ENCODE measurements around the gene CWC22.
A peak's percentile ranks its signal among the peaks of the same experiment; 100 is the strongest.
"Not testable (repeated sequence)": the region's sequence is repeated elsewhere in the genome, so short reads cannot be mapped to it uniquely, and the experiment has no call there.

CWC22 gene

DNA sequence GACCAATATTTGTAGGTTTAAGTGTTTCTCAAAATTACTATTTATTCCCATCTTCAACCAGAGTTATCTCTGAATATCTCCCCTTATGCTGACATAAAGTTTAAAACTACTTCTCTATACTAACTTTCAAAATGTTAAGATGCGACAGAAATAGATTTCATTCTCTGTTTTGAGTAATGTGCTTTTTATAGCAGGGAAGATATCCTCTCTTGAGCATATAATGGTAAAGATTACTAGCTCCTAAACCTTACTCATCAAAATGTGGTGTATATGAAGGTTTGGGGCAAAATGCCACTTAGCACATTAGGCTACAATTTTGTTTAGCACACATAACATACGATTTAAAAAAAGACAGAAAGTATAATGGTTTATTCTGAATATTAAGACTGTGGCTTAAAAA is 54.4 kb downstream of the CWC22 start:
- DNase-seq (ENCODE audit: low spot score) (no peak), FAIRE-seq (no peak)

DNA sequence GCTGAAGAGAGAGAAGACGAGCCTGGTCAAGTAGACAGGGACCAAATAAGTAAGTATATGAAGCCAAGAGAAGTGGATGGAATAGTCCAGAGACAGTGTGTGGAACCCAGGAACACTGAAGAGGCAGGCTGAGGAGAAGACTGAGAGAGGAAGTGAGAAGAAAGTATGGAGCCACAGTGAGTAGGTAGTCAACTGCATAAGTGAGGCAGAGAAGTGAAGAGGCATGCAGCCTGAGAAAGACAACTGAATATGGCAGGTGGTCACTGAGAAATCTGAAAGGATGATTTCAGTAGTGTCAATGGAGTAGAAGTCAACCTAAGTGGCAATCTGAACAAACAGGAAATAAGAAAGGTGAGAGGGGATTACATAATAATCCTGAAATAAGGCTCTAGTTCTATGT is 55.4 kb downstream of the CWC22 start:
- FAIRE-seq: no peak
- DNase-seq (ENCODE audit: low spot score): no peak

DNA sequence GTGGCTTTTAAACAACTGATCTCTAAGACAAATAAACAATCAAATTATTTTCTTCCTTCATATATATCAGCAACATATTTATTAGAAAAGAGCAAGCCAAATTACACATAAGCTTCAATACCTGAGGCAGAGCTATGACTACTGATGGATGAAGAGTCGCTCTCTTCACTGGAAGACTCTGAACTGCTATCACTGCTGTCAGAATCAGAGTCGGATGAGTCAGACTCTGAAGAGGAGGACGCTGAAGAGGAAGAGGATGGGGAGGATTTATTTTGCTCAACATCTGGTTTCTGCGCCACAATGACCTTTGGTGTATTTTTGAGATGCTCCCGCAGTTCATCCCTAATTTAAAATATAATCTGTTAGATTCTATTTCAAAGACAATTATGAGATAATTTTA is 56.7 kb downstream of the CWC22 start:
- DNase-seq (ENCODE audit: low spot score): no peak
- FAIRE-seq: no peak

DNA sequence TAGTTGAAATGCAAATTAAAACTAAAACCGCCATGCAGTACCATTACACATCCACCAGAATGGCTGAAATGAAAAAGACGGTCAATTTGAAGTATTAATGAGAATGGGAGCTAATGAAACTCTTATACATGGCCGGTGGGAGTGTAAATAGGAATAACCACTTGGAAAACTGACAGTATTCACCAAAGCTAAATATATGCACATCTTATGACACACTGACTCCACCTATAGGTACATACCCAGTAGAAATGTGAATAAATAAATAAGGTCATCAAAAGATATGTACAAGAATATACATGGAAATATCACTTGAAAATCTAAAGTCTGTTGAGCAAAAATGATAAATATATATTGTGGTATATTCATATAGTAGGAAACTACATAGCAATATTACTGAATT is 57.7 kb downstream of the CWC22 start:
- DNase-seq (ENCODE audit: low spot score): no peak
- no peak for FAIRE-seq

- DNase-seq (ENCODE audit: low spot score) (no peak), FAIRE-seq (no peak)
Measured at GRCh38 chr2:179948058-179948457, 59.0 kb downstream of the CWC22 start.

GRCh38 chr2:179946810-179947615 is 60.1 kb downstream of the CWC22 start:
- no peak for DNase-seq (ENCODE audit: low spot score)
- no peak for FAIRE-seq

GRCh38 chr2:179946346-179946745 is 60.8 kb downstream of the CWC22 start:
- no peak for FAIRE-seq
- DNase-seq (ENCODE audit: low spot score): no peak

- no peak for FAIRE-seq
Measured at GRCh38 chr2:179939259-179939658, 67.8 kb downstream of the CWC22 start.

GRCh38 chr2:179938026-179938425 is 69.1 kb downstream of the CWC22 start:
- no peak for DNase-seq (ENCODE audit: low spot score)
- no peak for FAIRE-seq

More at GRCh38 chr2:179939259-179939658, 67.8 kb downstream of the CWC22 start:
- no peak for DNase-seq (ENCODE audit: low spot score)

GRCh38 chr2:179936654-179937053 is 70.4 kb downstream of the CWC22 start:
- no peak for FAIRE-seq
- DNase-seq (ENCODE audit: low spot score): peak; percentile 9

DNA sequence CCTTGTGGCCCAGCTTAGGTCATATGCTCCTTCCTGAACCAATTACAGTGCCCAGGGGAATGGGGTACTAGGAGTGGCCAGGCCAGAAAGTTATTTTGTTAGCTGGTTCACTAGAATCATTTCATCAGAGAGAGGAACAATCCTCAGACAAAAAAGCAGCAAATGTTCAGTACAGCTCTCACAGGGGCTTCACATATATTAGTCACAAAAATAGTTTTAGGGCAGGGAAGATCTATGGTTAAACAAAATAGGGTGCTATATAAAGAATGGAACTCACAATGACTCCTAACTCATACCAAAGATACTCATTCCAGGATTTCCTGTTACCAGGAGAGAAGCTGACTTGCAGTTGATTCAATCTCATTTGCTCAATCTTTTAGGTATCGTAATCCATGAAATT is 71.0 kb downstream of the CWC22 start:
- FAIRE-seq: no peak

DNA sequence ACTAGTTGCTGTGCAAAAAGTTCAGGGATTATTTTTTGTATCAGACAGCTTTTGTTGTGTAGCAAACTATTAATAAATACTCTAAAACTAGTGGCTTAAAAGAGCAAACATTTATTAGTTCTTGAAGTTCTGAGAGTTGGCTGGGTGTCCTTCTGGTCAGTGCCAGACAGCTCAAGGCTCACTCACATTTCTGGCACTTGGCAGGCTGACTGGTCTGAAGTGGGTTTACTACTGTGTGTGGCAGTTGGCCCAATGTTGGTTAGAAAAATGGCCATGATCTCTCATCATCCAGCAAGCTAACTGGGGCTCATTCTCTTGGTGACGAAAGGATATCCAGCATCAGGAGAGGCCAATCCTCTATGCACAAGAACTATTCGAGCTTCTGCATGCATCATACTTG is 74.3 kb downstream of the CWC22 start:
- no peak for DNase-seq (ENCODE audit: low spot score)

More for the DNA sequence above, 71.0 kb downstream of the CWC22 start:
- no peak for DNase-seq (ENCODE audit: low spot score)

GRCh38 chr2:179931502-179931901 is 75.6 kb downstream of the CWC22 start:
- FAIRE-seq: no peak
- no peak for DNase-seq (ENCODE audit: low spot score)

More for the DNA sequence above, 74.3 kb downstream of the CWC22 start:
- FAIRE-seq: no peak

DNA sequence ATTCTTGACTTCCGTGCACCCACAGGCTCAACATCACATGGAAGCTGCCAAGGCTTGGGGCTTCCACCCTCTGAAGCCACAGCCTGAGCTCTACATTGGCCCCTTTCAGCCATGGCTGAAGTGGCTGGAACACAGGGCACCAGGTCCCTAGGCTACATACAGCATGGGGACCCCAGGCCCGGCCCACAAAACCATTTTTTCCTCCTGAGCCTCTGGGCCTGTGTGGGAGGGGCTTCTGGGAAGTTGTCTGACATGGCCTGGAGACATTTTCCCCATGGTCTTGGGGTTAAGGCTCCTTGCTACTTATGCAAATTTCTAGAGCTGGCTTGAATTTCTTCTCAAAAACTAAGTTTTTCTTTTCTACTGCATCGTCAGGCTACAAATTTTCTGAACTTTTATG is 77.1 kb downstream of the CWC22 start:
- not testable (repeated sequence) for FAIRE-seq; DNase-seq (ENCODE audit: low spot score)

DNA sequence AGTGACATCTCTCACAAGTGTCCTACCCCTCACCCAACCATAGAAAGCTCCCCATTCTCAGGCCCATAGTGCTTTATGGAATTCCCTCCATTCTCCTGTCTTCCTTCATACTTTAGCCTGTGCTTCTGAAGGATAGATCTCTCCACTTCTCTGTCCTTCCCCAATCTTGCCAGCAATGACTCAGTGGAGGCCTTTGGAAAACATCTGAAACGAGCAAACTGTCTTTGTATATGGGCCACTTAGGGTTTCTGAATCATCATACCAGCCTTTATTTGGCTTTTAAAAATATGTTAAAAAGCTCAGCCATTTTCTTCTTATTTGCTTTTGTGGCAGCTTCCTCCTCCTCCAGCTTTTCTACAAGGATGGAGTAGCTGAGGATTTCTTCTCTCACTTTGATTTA is 80.1 kb downstream of the CWC22 start:
- DNase-seq (ENCODE audit: low spot score): no peak
- no peak for FAIRE-seq

DNA sequence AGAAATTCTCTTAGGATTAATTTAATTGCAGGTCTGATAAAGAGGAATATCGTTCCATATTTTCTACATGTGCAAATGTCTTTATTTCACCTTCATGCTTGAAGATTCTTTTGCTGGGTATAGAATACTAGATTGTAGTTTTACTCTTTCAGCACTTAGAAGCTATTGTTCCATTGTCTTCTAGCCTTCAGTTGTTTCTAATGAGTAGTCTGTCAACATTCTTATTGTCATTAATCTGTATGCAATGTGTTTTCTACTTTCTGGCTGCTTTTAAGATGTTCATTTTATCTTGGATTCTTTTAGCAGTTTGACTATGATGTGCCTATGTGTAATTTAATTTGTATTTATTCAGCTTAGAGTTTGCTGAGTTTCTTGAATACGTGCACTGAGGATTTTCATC is 81.4 kb downstream of the CWC22 start:
- no peak for DNase-seq (ENCODE audit: low spot score)
- FAIRE-seq: no peak

GRCh38 chr2:179917272-179917671 is 89.8 kb downstream of the CWC22 start:
- FAIRE-seq (no peak), DNase-seq (ENCODE audit: low spot score) (peak; percentile 18)

DNA sequence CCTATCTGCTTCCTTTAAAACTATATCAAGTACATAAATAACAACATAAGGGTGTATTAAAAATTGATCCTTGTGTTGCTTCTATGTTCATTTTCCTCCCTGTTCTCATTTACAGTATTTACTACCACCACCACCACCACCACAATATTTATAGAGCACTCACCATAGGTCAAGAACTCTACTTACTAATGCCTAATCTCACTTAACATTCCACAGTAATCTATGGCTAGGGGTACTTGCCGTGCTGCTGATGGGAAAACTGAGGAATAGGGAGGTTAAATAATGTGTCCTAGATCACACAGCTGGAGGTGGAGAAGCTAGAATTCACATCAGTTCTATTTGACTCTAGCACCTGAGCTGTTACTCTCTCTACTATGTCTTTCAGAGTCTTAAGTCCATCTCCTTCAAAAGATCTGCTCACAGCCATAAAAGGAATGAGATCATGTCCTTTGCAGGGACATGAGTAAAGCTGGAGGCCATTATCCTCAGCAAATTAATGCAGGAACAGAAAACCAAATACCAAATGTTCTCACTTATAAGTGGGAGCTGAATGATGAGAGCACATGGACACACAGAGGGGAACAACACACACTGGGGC is 91.6 kb downstream of the CWC22 start:
- DNase-seq (ENCODE audit: low spot score) (no peak), FAIRE-seq (no peak)

- DNase-seq (ENCODE audit: low spot score): no peak
- no peak for FAIRE-seq
Measured at GRCh38 chr2:179913809-179914208, 93.3 kb downstream of the CWC22 start.

GRCh38 chr2:179911569-179911968 is 95.5 kb downstream of the CWC22 start:
- FAIRE-seq (no peak), DNase-seq (ENCODE audit: low spot score) (no peak)

DNA sequence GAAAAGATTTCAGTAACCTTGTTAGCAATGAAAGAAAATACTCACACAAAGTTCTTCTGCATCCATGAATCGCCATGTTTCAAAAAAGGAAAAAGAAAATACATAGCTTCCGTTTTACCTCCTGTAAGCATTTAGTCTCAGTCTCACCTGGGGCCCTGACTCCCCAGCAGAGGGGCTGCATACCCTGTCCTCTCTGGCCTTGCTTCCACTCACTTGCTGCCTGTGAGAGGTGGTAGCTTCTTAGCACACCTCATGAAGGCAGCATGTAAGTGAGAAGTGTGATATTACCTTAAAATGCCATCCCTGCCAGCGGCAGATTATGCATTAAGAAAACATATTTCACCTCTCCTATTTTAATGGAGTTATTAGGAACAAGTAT is 96.4 kb downstream of the CWC22 start:
- DNase-seq (ENCODE audit: low spot score) (no peak), FAIRE-seq (no peak)

- DNase-seq (ENCODE audit: low spot score): no peak
- FAIRE-seq: no peak
Measured at GRCh38 chr2:179909845-179910734, 97.0 kb downstream of the CWC22 start.

Data from urothelium cell line (cell line).